Adrenal gland (tissue), 5 donors: ENCODE data around the gene ATP8A2.

ENCODE experiments used
- POLR2A ChIP-seq, 2 donors: fragments of 450-650 bp; IDR thresholded peaks; one replicate each; pipeline ENCODE4 v1.6.1; 2017; ENCODE audit warnings: antibody characterized with exemption in 2 of 2, mild to moderate bottlenecking in 2 of 2, moderate library complexity in 1 of 2
- TF ChIP-seq, protein P1 (sequence below), 6 experiments: fragments of 450-650 bp in 4 of 6; fragments of 200-600 bp in 2 of 6; sonication (generic) in 1 of 6; IDR thresholded peaks; 1 replicate in 5 of 6; 2 replicates in 1 of 6; pipeline versions ENCODE4 v1.5.1 to v1.8.0; 2016 to 2021; ENCODE audit warnings: antibody characterized with exemption in 6 of 6, mild to moderate bottlenecking in 2 of 6, moderate library complexity in 1 of 6
- donor health status: DM: no; HTN: no; CAD: no.

GRCh38 chr13:25561812-25562211 lies 190.0 kb downstream of the ATP8A2 start:
- TF ChIP-seq, protein P1, sequence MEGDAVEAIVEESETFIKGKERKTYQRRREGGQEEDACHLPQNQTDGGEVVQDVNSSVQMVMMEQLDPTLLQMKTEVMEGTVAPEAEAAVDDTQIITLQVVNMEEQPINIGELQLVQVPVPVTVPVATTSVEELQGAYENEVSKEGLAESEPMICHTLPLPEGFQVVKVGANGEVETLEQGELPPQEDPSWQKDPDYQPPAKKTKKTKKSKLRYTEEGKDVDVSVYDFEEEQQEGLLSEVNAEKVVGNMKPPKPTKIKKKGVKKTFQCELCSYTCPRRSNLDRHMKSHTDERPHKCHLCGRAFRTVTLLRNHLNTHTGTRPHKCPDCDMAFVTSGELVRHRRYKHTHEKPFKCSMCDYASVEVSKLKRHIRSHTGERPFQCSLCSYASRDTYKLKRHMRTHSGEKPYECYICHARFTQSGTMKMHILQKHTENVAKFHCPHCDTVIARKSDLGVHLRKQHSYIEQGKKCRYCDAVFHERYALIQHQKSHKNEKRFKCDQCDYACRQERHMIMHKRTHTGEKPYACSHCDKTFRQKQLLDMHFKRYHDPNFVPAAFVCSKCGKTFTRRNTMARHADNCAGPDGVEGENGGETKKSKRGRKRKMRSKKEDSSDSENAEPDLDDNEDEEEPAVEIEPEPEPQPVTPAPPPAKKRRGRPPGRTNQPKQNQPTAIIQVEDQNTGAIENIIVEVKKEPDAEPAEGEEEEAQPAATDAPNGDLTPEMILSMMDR (IDR thresholded peaks at IDR 0.05), result no peak
- TF ChIP-seq POLR2A (IDR thresholded peaks at IDR 0.05), result no peak
